ENCODE results near the gene ZFAND2A. TPM values are rescaled to one million over a fixed set of nuclear protein-coding genes. Genes with fewer than 3 reads are reported as not detected.

ZFAND2A gene
- polyA plus RNA-seq, 3 donors: 30.6 to 126 (median 35.1) TPM

DNA sequence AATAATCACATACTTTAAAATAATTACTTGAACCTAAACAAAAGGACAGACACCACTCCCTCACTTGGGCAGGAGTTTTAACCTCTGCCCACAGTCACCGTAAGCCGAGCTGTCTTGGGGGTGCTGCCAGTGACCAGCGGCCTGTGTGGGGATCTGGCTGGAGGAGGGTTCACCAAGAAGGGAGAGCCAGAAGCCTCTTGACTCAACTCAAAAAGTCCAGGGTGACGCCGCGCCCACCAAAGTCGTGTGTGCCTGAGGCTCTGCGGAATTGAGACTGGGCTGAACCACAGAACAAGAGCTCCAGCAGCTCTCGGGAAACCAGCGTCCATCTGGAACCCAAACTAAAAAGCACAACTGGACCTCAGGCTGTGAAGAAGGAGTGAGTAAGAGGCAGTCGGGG, 35.8 kb downstream of the ZFAND2A start:
- Histone ChIP-seq H3K9ac (ENCODE audit: insufficient read depth, low read length, poor library complexity, severe bottlenecking) (no peak overlapping the region), H3K9me3 (replicated peaks in 1 of 2; ENCODE audit: control insufficient read depth in 1 of 2, insufficient read depth in 1 of 2, low read length in 2 of 2) (no peaks in the 10 kb centered on the region), H3K4me1 (ENCODE audit: control insufficient read depth in 1 of 2, insufficient read depth in 2 of 2, low read length in 2 of 2) (peaks cover 0 to 4% of the 10 kb centered on the region in 2 donors), H2AFZ (ENCODE audit: insufficient read depth, low read depth, low read length, poor library complexity, severe bottlenecking) (no peak overlapping the region), H3K4me2 (replicated peaks; ENCODE audit: extremely low read depth, low read length, poor library complexity, severe bottlenecking) (no peak overlapping the region), H4K20me1 (ENCODE audit: insufficient read depth, low read length) (no peaks in the 10 kb centered on the region), H3K79me2 (ENCODE audit: insufficient read depth, low read length) (no peaks in the 10 kb centered on the region), H3K27ac (ENCODE audit: low read depth in 1 of 2, low read length in 2 of 2) (no peak overlapping the region), H3K36me3 (replicated peaks in 1 of 2; ENCODE audit: control insufficient read depth in 1 of 2, insufficient read depth in 2 of 2, low read length in 2 of 2) (no peaks in the 10 kb centered on the region), H3K27me3 (ENCODE audit: control insufficient read depth in 2 of 2, insufficient read depth in 2 of 2, low read length in 2 of 2) (no peaks in the 10 kb centered on the region), H3K4me3 (replicated peaks in 1 of 3; ENCODE audit: low read depth in 2 of 3, low read length in 3 of 3) (no peak overlapping the region)
- no CpG with 5 or more reads among the region's 11 CpGs for WGBS (ENCODE audit: insufficient coverage)
- no peak for DNase-seq
- Mint-ChIP-seq H3K36me3 (no peaks in the 10 kb centered on the region), H3K4me1 (peaks cover 6% of the 10 kb centered on the region), H3K27ac (no peak overlapping the region), H3K9me3 (no peaks in the 10 kb centered on the region), H3K27me3 (ENCODE audit: low read depth in 3 of 3) (peaks cover 0 to 1% (median 0%) of the 10 kb centered on the region in 3 donors), H3K4me3 (no peak overlapping the region)
- TF ChIP-seq, protein P1, sequence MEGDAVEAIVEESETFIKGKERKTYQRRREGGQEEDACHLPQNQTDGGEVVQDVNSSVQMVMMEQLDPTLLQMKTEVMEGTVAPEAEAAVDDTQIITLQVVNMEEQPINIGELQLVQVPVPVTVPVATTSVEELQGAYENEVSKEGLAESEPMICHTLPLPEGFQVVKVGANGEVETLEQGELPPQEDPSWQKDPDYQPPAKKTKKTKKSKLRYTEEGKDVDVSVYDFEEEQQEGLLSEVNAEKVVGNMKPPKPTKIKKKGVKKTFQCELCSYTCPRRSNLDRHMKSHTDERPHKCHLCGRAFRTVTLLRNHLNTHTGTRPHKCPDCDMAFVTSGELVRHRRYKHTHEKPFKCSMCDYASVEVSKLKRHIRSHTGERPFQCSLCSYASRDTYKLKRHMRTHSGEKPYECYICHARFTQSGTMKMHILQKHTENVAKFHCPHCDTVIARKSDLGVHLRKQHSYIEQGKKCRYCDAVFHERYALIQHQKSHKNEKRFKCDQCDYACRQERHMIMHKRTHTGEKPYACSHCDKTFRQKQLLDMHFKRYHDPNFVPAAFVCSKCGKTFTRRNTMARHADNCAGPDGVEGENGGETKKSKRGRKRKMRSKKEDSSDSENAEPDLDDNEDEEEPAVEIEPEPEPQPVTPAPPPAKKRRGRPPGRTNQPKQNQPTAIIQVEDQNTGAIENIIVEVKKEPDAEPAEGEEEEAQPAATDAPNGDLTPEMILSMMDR (IDR thresholded peaks at IDR 0.05): no peak
- intact Hi-C loops (cut with micrococcal nuclease): no loop called here

DNA sequence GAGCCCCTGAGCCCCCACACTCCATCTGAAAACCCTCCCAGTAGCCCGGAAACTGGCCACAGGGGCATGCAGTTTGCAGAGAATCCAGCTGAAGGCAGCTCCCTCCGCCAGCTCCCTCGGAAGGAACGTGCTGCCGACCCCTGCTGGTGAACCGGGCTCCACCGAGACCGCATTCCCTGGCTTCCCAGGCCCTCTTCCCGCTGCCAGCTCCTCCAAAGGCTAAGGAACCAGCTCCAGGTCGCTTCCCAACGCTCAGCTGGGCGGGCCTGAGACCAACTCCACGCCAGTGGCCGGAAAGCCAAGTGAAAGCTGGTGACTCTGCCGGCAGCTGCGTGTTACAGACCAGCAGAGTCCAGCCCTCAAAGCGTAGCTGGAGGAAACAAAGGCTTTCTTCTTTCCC, 36.3 kb downstream of the ZFAND2A start:
- Histone ChIP-seq H3K36me3 (replicated peaks in 1 of 2; ENCODE audit: control insufficient read depth in 1 of 2, insufficient read depth in 2 of 2, low read length in 2 of 2) (no peaks in the 10 kb centered on the region), H3K4me2 (replicated peaks; ENCODE audit: extremely low read depth, low read length, poor library complexity, severe bottlenecking) (no peak overlapping the region), H4K20me1 (ENCODE audit: insufficient read depth, low read length) (no peaks in the 10 kb centered on the region), H3K79me2 (ENCODE audit: insufficient read depth, low read length) (no peaks in the 10 kb centered on the region), H3K27ac (ENCODE audit: low read depth in 1 of 2, low read length in 2 of 2) (no peak overlapping the region), H3K4me1 (ENCODE audit: control insufficient read depth in 1 of 2, insufficient read depth in 2 of 2, low read length in 2 of 2) (peaks cover 0 to 4% of the 10 kb centered on the region in 2 donors), H2AFZ (ENCODE audit: insufficient read depth, low read depth, low read length, poor library complexity, severe bottlenecking) (no peak overlapping the region), H3K9me3 (replicated peaks in 1 of 2; ENCODE audit: control insufficient read depth in 1 of 2, insufficient read depth in 1 of 2, low read length in 2 of 2) (no peaks in the 10 kb centered on the region), H3K4me3 (replicated peaks in 1 of 3; ENCODE audit: low read depth in 2 of 3, low read length in 3 of 3) (no peak overlapping the region), H3K9ac (ENCODE audit: insufficient read depth, low read length, poor library complexity, severe bottlenecking) (no peak overlapping the region), H3K27me3 (ENCODE audit: control insufficient read depth in 2 of 2, insufficient read depth in 2 of 2, low read length in 2 of 2) (no peaks in the 10 kb centered on the region)
- Mint-ChIP-seq H3K9me3 (no peaks in the 10 kb centered on the region), H3K27ac (no peak overlapping the region), H3K36me3 (no peaks in the 10 kb centered on the region), H3K27me3 (ENCODE audit: low read depth in 3 of 3) (peaks cover 0 to 1% (median 0%) of the 10 kb centered on the region in 3 donors), H3K4me1 (peaks cover 6% of the 10 kb centered on the region), H3K4me3 (no peak overlapping the region)
- intact Hi-C loops (cut with micrococcal nuclease): no loop called here
- TF ChIP-seq, protein P1 (IDR thresholded peaks at IDR 0.05): no peak
- WGBS (ENCODE audit: insufficient coverage): 89% methylated on average over 15 of the region's 17 CpGs
- DNase-seq: no peak
